GM12878 (cell line): ENCODE data around the gene PPFIA3.

ENCODE experiments used
- ATF7 ChIP-seq: fragments of 450-650 bp; IDR thresholded peaks from 2 replicates; pipeline ENCODE4 v1.6.1; 2016; ENCODE audit warnings: low read depth, mild to moderate bottlenecking
- BCLAF1 ChIP-seq: fragments of 450-650 bp; IDR thresholded peaks from 2 replicates; pipeline ENCODE4 v1.6.1; 2017; ENCODE audit warnings: antibody characterized with exemption, mild to moderate bottlenecking, moderate library complexity
- PKNOX1 ChIP-seq: fragments of 450-650 bp; IDR thresholded peaks from 2 replicates; pipeline ENCODE4 v1.6.1; 2016; ENCODE audit warnings: mild to moderate bottlenecking
- POLR2A ChIP-seq: IDR thresholded peaks from 2 replicates; pipeline ENCODE4 v1.6.1; 2011; ENCODE audit warnings: low read depth, mild to moderate bottlenecking, low read length
- RAD21 ChIP-seq: IDR thresholded peaks from 2 replicates; pipeline ENCODE4 v1.6.1; 2011; ENCODE audit warnings: mild to moderate bottlenecking, low read depth, low read length, moderate library complexity; ENCODE audit not compliant: insufficient read depth
- TAF1 ChIP-seq: IDR thresholded peaks from 2 replicates; pipeline ENCODE4 v1.6.1; 2011; ENCODE audit warnings: mild to moderate bottlenecking, low read depth, low read length, borderline replicate concordance
- TARDBP ChIP-seq: IDR thresholded peaks from 2 replicates; pipeline ENCODE4 v1.6.1; 2016; ENCODE audit warnings: borderline replicate concordance
- YY1 ChIP-seq: IDR thresholded peaks from 2 replicates; pipeline ENCODE4 v1.6.1; 2011; ENCODE audit warnings: low read depth, mild to moderate bottlenecking, low read length

GRCh38 chr19:49086296-49086695, 33.0 kb upstream of the PPFIA3 start:
- TF ChIP-seq PKNOX1 (no peak), ATF7 (no peak), YY1 (no peak), TARDBP (no peak), TAF1 (no peak), POLR2A (no peak; the same call in 1 of the 2 replicates), BCLAF1 (no peak), RAD21 (no peak)
